MV-4-11 (cell line): ENCODE results near the gene SOD1.

Source experiments
- DNase-seq: peaks from one replicate; lab custom pipeline; 2025; lab: John Stamatoyannopoulos, UW

The SOD1 gene

DNA sequence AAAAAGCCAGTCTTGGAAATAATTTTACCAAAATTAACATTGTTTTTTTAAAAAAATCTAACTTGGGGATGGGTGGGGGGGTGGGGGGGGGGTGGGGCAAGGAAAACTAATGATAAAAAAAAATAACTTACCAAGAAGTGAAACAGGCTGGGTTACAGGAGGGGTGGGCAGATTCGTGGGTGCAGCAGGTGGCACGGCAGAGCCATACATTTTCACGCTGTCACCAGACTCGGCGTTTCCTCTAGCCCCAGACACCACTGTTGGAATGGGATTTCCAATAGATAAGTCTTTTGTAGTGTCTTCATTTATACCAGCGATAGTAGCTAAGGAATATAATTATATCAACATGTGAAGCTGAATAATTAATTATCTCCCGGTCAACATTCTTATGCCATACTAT lies 25.4 kb downstream of the SOD1 start:
- DNase-seq = no peak

GRCh38 chr21:31686272-31686915 lies 26.9 kb downstream of the SOD1 start:
- DNase-seq = no peak

GRCh38 chr21:31687108-31687507 lies 27.6 kb downstream of the SOD1 start:
- DNase-seq = no peak

DNA sequence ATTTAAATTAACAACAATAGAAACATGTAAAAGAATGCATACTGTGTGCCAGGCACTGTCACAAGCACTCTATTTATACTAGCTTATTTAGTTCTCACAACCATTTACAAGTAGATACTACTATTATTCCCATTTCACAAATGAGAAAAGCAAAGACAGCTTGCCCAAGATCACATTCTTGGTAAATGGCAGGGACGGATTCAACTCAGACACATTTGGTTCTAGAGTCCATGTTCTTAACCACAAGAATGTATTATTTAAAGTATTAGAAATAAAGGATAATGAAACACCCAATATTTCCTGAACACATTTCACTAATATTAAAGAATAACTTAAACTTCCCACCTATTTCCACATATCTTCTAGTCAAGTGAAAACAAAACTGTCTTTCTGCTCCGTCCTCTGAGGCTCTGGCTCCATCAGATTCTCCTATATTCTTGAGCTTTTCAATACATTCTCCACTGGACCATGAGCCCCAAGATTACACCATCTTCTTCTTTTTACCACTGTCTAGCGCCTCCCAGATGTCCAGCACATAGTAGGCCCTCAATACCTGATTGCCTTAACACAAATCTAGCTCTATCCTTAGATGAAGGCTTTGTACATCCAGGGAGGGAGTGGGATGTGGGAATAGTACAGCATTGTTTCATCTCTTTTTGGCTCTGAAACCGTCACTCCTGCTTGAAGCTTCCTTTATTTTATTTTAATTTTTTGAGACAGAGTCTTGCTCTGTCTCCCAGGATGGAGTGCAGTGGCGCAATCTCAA lies 29.3 kb downstream of the SOD1 start:
- DNase-seq = no peak

- no peak for DNase-seq
Observed at GRCh38 chr21:31693222-31693621, 33.7 kb downstream of the SOD1 start.

DNA sequence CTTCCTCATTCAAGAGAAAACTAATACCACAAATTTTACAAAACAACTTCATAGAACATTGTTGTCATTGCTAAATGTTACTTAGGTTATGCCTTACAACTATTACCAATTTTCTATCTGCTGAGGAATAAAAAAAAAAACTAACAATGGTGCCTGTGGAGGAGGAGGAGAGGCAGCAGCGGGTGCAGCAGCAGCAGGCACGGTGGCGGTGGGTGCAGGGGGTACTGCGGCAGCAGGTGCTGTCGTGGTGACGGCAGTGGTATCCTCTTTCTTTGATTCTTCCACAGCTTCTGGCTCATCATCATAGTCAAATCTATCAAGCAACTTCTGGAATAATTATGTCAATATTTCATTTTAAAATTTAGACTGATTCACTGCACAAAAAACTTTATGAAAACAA lies 36.9 kb downstream of the SOD1 start:
- DNase-seq = no peak

DNA sequence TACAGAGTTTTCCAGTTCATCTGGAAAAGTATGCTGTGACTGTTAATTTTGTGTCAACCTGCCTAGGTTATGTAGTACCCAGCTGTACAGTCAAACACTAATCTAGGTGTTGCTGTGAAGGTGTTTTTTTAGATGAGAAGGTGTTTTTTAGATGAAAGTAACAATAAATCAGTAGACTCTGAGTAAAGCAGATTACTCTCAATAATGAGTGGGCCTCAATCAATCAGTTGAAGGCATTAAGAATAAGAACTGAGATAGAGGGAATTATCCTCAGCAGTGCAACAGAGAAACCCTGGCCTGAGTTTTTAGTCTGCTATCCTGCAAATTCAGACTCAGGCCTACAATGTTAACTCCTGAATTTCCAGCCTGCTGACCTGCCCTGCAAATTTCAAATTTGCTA lies 39.0 kb downstream of the SOD1 start:
- no peak for DNase-seq

DNA sequence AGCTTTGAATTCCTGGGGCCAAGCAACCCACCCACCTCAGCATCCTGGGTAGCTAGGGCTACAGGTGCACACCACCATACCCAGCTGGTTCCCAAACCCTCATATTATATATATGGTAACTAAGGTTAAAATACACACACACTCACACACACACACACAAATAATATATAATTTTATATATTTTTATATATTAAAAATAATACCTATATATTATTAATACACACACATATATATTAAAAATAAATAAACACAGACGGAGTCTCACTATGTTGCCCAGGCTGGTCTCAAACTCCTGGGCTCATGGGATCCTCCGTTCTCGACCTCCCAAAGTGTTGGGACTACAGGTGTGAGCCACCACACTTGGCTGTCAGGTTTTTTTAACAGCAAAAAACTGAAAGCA lies 40.5 kb downstream of the SOD1 start:
- DNase-seq = no peak

DNA sequence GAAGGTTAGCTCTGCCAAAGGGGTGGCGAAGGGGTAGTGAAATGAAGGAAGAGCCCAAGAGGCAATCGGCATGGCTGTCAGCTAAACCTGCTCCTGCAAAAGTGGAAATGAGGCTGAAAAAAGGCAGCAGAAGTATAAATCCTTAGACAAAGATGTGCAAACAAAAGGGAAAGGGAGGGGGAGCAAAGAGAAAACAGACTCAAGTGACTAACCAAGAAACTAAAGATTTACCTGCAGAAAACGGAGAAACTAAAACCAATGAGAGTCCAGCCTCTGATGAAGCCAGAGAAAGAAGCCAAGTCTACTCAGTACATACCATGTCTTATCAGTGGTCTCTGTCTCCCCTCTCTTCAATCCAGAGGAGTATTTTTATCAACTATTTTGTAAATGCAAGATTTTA lies 47.1 kb downstream of the SOD1 start:
- DNase-seq = no peak

- no peak for DNase-seq
Observed at GRCh38 chr21:31707499-31707898, 48.0 kb downstream of the SOD1 start.

DNA sequence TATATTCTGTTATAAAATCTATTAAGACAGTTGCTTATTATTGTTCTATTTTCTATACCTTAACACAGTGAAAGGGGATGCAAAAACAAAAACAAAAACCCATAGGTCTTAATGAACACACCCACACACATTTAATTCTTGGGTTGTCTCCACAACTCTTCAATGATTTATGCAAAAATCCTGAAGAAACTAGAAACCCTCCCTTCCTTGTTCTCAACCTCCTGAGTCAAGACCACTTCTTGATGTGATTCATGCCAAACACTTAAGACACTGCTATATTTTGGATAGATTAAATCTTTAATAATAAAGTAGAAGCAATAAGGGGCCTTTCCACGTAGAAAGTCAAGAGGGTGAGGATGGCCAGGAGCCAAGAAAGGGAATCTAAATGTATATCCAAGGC lies 49.0 kb downstream of the SOD1 start:
- no peak for DNase-seq

- DNase-seq = no peak
Observed at GRCh38 chr21:31710586-31710985, 51.1 kb downstream of the SOD1 start.

DNA sequence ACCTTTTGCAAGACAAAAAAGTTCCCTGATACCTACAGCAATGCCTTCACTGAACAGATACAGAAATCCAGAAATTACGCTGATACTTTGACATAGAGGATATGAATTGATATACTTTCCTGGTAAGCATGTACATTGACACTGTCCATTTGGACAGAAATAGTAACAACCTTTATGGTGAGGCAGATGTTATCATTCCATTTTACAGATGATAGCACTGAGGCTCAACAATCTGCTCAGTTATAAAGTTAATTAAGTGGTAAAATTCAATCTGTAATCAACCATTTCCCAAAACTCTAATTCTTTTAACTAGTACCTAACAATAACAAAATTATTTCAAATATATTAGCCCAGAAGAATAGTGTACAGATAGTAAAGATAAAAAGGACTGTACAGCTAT lies 51.8 kb downstream of the SOD1 start:
- DNase-seq = no peak

DNA sequence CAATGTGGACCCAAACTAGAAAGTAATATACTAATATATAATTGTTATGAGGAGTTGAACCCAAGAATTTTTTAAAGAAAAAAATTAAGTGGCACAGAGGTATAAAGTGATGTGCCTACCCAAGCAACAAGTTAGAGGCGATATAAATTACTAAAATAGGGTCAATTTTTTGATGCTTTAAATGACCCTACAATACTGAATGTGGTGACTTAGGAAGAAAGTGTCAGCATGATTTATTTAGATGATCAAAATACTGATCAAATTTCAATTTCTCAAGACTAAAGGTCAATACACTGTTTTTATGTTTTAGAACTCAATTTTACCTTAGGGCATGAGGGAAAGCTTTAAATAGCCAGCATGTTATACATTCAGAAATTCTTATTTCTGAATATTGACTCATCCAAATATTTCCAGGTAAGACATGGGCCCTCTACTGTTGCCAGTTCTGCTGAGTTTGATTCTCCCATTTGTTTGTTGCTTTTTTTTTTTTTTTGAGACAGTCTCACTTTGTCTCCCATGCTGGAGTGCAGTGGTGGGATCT lies 52.3 kb downstream of the SOD1 start:
- DNase-seq = no peak

DNA sequence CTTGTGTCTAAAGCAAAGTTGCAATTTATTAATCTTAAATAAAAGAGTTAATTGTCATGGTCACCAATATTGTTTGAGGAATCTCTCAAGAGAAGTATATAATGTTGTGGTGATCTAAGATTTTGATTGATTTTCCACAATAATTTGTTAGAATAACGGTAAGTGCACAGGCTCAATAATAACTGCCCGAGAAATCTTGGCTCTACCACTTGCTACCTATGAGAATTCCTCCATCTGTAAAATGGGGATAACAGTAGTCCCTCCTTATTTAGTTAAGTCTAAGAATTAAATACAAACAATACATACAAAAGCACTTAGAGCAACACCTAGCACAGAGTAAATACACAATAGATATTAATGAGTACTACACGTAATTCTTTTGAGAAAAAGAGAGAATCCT lies 53.6 kb downstream of the SOD1 start:
- no peak for DNase-seq

DNA sequence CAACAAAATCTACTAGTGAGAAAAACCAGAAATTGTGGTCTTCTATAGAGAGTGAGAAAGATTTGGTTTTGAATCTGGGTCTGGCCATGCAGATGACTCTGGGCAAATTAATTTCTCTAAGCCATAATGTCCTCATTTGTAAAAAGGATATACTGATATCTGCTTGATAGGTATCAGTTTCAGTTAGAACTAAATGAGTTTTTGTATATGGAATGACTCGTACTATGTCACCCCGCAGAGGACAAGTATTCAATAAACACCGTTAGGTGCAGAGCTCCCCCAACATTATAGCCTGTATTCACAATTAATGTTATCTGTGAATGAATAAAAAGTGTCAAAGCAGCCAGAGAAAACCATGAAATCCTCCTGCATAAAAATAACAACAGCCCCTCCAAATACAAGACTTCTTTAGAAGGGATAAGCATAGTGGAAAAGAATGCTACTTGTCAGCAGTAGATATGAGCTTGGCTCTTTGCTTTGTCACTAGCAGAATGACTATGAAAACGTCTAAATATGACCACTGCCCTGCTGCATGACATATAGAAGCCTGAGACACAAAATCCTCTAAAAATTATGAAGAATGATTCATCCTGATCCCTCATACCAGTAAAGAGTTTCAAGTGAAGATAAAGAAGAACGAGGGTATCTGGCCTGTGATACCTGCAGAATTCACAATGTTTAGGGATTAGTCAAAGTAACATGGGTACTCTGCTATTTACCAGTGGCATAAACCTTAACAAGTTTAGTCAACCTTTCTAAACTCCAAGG lies 54.7 kb downstream of the SOD1 start:
- DNase-seq = no peak

DNA sequence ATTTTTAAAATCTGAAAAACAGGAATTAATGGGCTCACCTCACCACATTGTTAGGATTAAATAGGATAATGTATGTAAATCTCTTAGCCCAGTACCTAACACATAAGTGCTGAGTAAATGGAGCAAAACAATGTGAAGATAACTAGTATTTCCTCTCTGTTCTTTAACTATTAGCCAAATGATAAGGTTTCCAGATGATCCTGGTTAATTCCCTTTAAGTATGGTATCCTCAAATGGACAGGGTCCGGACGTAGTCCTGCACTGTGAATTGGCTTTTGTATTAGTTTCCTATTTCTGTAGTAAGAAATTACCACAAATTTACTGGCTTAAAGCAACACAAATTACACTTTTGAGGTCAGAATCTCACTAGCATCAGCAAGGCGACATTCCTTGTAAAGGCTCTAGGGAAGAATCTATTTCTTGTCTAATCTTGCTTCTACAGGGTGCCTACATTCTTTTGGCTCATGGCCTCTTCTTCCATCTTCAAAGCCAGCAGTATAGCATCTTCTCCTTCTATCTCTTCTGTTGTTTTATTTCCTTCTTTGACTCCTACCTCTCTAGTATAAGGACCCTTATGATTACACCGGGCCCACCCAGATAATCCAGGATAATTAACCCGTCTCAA lies 55.4 kb downstream of the SOD1 start:
- no peak for DNase-seq

GRCh38 chr21:31716106-31716505 lies 56.6 kb downstream of the SOD1 start:
- DNase-seq = no peak
